Hepatocyte (in vitro differentiated cells): ENCODE data around the gene PSMA7.

ENCODE experiments used
- EZH2 ChIP-seq: fragments of 200-600 bp; sonication (generic); IDR thresholded peaks from 2 replicates; pipeline ENCODE4 v1.6.1; 2016; ENCODE audit warnings: antibody characterized with exemption, mild to moderate bottlenecking, borderline replicate concordance
- TF ChIP-seq, protein P1 (sequence below): fragments of 200-600 bp; sonication (generic); IDR thresholded peaks from 2 replicates; pipeline ENCODE4 v1.5.1; 2016; ENCODE audit warnings: antibody characterized with exemption, mild to moderate bottlenecking; ENCODE audit not compliant: poor library complexity

DNA sequence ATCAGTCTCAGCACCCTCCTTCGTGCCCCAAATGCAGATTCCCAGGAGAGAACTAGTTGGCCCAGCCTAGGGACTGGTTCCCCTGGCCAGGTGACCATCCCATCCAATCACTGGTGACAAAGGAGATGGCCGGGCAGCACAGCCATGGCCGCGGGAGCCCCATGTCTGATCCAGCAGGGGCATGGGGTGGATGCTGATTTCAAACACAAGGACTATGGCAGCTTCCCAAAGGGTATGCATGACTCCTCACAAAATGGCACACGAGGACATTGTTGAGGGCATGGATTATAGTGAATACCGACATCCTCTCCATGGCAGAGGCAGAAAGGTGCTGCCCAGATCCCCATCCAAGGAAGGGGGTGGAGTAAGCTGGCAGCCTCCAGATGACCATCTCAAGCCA is 30.8 kb downstream of the PSMA7 start:
- TF ChIP-seq EZH2 = no peak
- TF ChIP-seq, protein P1, sequence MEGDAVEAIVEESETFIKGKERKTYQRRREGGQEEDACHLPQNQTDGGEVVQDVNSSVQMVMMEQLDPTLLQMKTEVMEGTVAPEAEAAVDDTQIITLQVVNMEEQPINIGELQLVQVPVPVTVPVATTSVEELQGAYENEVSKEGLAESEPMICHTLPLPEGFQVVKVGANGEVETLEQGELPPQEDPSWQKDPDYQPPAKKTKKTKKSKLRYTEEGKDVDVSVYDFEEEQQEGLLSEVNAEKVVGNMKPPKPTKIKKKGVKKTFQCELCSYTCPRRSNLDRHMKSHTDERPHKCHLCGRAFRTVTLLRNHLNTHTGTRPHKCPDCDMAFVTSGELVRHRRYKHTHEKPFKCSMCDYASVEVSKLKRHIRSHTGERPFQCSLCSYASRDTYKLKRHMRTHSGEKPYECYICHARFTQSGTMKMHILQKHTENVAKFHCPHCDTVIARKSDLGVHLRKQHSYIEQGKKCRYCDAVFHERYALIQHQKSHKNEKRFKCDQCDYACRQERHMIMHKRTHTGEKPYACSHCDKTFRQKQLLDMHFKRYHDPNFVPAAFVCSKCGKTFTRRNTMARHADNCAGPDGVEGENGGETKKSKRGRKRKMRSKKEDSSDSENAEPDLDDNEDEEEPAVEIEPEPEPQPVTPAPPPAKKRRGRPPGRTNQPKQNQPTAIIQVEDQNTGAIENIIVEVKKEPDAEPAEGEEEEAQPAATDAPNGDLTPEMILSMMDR = no peak
